ES-I3 (cell line): ENCODE results near the gene FZD4.
"Not testable (repeated sequence)": the region's sequence is repeated elsewhere in the genome, so short reads cannot be mapped to it uniquely, and the experiment has no call there.

Experiments used
- H3K36me3 ChIP-seq: 2 replicates; pipeline ENCODE4 v1.6.1; 2013; ENCODE audit warnings: mild to moderate bottlenecking, low read length, control low read depth, moderate library complexity; ENCODE audit not compliant: insufficient read depth
- H3K4me1 ChIP-seq: 2 replicates; pipeline ENCODE4 v1.6.1; 2013; ENCODE audit warnings: mild to moderate bottlenecking, control low read depth, low read length; ENCODE audit not compliant: insufficient read depth
- H3K9ac ChIP-seq: 2 replicates; pipeline ENCODE4 v1.6.1; 2013; ENCODE audit warnings: low read depth, mild to moderate bottlenecking, low read length, moderate library complexity
- H3K9me3 ChIP-seq: 2 replicates; pipeline ENCODE4 v1.6.1; 2013; ENCODE audit warnings: mild to moderate bottlenecking, low read length, moderate library complexity; ENCODE audit not compliant: control insufficient read depth, insufficient read depth

The FZD4 gene

DNA sequence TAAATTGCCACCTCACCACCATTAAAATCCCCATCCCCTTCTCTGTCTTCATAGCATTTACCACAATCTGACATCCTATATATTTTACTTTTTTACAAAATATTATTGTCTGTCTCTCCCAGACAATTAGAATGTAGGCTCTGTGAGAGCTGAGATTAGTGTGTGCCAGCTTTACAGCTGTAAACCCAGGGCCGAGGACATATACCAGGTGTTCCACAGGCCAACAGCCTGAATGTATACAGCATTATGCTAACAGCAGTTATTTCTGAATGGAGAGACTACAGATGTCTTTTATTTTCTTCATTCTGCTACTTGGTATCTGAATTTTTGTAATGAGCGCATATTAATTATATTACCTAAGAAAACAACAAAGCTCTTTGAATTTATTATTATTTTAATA is 36.7 kb downstream of the FZD4 start:
- H3K9me3 ChIP-seq = no peaks in the 10 kb centered on the region
- H3K36me3 ChIP-seq = no peaks in the 10 kb centered on the region
- H3K9ac ChIP-seq = no peak overlapping the region; the same call in 1 of the 2 replicates
- H3K4me1 ChIP-seq = peaks cover 9% of the 10 kb centered on the region

- peaks cover 7% of the 10 kb centered on the region for H3K4me1 ChIP-seq
- H3K36me3 ChIP-seq = no peaks in the 10 kb centered on the region
- no peaks in the 10 kb centered on the region for H3K9me3 ChIP-seq
- no peak overlapping the region for H3K9ac ChIP-seq
Observed at GRCh38 chr11:86917589-86917988, 37.6 kb downstream of the FZD4 start.

GRCh38 chr11:86916330-86916729 is 38.9 kb downstream of the FZD4 start:
- Histone ChIP-seq H3K36me3 (no peaks in the 10 kb centered on the region), H3K9ac (no peak overlapping the region), H3K4me1 (peaks cover 7% of the 10 kb centered on the region), H3K9me3 (no peaks in the 10 kb centered on the region; the same call in none of the 2 replicates)

- not testable (repeated sequence) for H3K36me3 ChIP-seq, H3K9ac ChIP-seq, H3K9me3 ChIP-seq, H3K4me1 ChIP-seq
Observed at GRCh38 chr11:86915850-86916249, 39.3 kb downstream of the FZD4 start.

DNA sequence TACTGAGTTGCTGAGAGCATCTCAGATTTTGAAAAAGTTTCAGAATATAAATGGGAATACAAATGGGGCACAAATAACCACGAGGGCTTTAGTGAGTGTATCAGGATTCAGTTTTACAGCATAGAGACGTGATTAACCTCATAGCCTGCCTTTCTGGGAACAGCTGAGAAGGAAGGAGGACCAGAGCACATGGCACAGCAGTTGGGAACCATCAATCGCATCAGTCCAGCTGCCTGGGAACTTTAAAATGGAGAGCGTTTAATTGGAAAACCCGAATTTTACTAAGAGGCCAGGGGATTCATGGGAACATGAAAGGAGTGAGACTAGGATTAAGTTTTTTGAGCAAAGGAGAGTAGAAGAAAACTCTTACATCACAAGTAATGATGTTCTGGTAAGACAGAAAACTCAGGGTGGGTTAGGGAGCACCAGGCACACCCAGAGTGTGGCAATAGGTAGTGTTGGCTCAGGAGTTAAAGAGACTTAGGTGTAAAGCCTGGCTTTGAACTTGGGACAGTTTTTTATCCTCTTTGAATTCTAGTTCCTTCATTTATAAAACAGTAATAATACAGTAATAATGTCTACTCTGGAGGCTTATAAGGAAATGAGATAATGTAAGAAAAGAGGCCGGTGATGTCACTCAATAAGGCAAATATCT is 40.2 kb downstream of the FZD4 start:
- no peak overlapping the region for H3K9ac ChIP-seq
- no peaks in the 10 kb centered on the region; the same call in none of the 2 replicates for H3K9me3 ChIP-seq
- H3K4me1 ChIP-seq = peaks cover 7% of the 10 kb centered on the region
- no peaks in the 10 kb centered on the region for H3K36me3 ChIP-seq

DNA sequence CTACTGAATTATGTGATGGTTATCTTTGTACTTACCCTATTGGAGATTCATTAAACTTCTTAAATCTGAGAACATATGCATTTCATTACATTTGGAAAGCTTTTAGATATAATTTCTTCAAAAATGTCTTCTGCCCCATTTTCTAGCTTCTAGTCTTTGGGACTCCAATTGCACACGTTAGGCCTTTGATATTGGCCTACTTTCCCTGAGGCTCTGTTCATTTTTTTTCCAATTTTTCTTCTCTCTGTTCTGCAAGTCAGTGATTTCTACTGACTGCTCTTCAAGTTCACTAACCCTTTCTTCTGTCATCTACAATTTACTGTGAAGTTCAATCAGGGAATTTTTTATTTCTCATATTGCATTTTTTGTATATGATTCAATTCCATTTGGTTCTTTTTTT is 43.0 kb downstream of the FZD4 start:
- Histone ChIP-seq H3K9me3 (no peaks in the 10 kb centered on the region; the same call in none of the 2 replicates), H3K4me1 (peaks cover 7% of the 10 kb centered on the region), H3K36me3 (no peaks in the 10 kb centered on the region), H3K9ac (no peak overlapping the region)

- Histone ChIP-seq H3K36me3 (no peaks in the 10 kb centered on the region), H3K9ac (no peak overlapping the region), H3K9me3 (no peaks in the 10 kb centered on the region; the same call in none of the 2 replicates), H3K4me1 (no peaks in the 10 kb centered on the region)
Observed at GRCh38 chr11:86910592-86910991, 44.6 kb downstream of the FZD4 start.

GRCh38 chr11:86906198-86906597 is 49.0 kb downstream of the FZD4 start:
- Histone ChIP-seq H3K9ac (no peak overlapping the region), H3K36me3 (no peaks in the 10 kb centered on the region)

GRCh38 chr11:86905252-86905651 is 49.9 kb downstream of the FZD4 start:
- no peak overlapping the region for H3K9ac ChIP-seq
- no peaks in the 10 kb centered on the region for H3K4me1 ChIP-seq
- H3K9me3 ChIP-seq = no peaks in the 10 kb centered on the region
- no peaks in the 10 kb centered on the region for H3K36me3 ChIP-seq

More at GRCh38 chr11:86906198-86906597, 49.0 kb downstream of the FZD4 start:
- H3K9me3 ChIP-seq = no peaks in the 10 kb centered on the region
- H3K4me1 ChIP-seq = no peaks in the 10 kb centered on the region

GRCh38 chr11:86904001-86904400 is 51.2 kb downstream of the FZD4 start:
- Histone ChIP-seq H3K9me3 (no peaks in the 10 kb centered on the region), H3K9ac (no peak overlapping the region), H3K36me3 (no peaks in the 10 kb centered on the region), H3K4me1 (no peaks in the 10 kb centered on the region)

DNA sequence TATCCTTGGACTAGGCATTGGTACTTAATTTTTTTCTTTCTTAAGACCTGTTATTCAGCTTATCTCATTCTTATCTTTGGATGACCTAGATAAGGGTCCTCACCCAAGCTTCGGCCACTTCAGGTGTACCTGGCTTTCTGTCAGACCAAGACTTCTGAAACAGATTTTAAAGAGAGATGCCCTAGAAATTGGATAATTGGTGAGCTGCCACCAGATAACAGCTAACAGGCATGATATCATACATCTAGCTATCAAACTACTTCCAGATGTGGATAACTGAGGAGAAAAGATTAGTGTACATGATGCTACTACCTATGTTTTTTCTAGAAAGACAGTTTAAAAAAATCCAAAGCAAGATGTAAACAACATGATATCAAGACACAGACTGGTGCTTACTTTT is 52.9 kb downstream of the FZD4 start:
- Histone ChIP-seq H3K9ac (no peak overlapping the region), H3K9me3 (no peaks in the 10 kb centered on the region), H3K4me1 (no peaks in the 10 kb centered on the region), H3K36me3 (no peaks in the 10 kb centered on the region)

GRCh38 chr11:86901599-86901998 is 53.6 kb downstream of the FZD4 start:
- no peak overlapping the region for H3K9ac ChIP-seq
- no peaks in the 10 kb centered on the region for H3K36me3 ChIP-seq
- H3K4me1 ChIP-seq = no peaks in the 10 kb centered on the region
- no peaks in the 10 kb centered on the region for H3K9me3 ChIP-seq

- Histone ChIP-seq H3K36me3 (no peaks in the 10 kb centered on the region), H3K4me1 (no peaks in the 10 kb centered on the region), H3K9ac (no peak overlapping the region), H3K9me3 (no peaks in the 10 kb centered on the region)
Observed at GRCh38 chr11:86900162-86900561, 55.0 kb downstream of the FZD4 start.

GRCh38 chr11:86898689-86899088 is 56.5 kb downstream of the FZD4 start:
- Histone ChIP-seq H3K9me3 (no peaks in the 10 kb centered on the region), H3K36me3 (no peaks in the 10 kb centered on the region), H3K4me1 (no peaks in the 10 kb centered on the region), H3K9ac (no peak overlapping the region)

DNA sequence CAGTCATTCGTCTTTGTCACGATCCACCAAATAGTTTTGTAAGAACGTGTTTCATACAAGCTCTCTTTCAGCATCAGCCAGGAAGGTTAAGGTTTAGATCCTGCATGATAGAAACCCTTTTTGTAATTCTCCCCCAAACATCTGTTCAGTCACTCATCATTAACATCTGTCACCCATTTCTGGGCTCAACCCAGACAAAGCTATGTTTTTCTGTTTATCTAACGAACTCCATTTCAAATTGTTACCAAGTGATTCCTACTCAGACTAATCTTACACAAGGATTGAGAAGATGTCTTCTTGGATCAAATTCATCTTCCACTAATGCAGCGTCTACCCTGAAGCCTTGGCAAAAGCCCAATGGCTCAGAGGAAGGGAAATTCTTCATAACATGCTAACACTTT is 58.8 kb downstream of the FZD4 start:
- no peaks in the 10 kb centered on the region for H3K36me3 ChIP-seq
- no peak overlapping the region for H3K9ac ChIP-seq
- H3K9me3 ChIP-seq = no peaks in the 10 kb centered on the region
- no peaks in the 10 kb centered on the region for H3K4me1 ChIP-seq
